ENCODE results near the gene FERMT2. TPM values are rescaled to one million over a fixed set of nuclear protein-coding genes. Genes with fewer than 3 reads are reported as not detected.

FERMT2 gene
- total and polyA plus RNA-seq, 9 of the 15 experiments (the other 6 are each of a cell fraction or from before 2014, with no cell fraction given): 0.10 to 1.3 (median 0.40) TPM

DNA sequence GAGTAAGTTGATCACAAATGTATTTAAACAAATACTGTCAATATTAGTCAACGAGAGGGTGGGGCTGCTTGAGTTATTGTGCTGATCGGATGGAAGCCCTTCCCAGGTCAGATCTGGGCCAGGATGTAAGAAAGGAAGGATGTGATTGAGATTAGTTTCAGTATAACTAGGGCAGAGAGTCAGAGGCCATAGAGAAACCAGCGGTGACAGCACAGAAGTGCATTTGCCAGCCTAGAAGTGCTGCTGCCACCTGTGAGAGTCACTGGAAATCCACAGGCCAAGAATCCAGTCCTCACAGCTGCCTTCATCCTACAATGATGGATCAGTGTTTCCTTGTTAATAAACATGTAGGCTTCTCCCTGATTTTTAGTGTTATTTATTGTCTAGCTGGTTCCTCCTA lies 9.8 kb upstream of the FERMT2 start:
- POLR2A ChIA-PET: interaction anchor here (1.7 kb wide), 1 partner anchor 135 kb away, joined by 3 read pairs; no protein-coding TSS in a partner anchor
- Histone ChIP-seq H2AFZ (ENCODE audit: low read depth, low read length) (no peak overlapping the region), H3K4me1 (replicated peaks in 1 of 2; ENCODE audit: control insufficient read depth in 2 of 2, insufficient read depth in 2 of 2, low read length in 2 of 2) (no peaks in the 10 kb centered on the region), H3K4me2 (ENCODE audit: insufficient read depth, low read length) (no peak overlapping the region), H3K27ac (ENCODE audit: extremely low read depth, low read depth, low read length) (no peak overlapping the region), H3K36me3 (ENCODE audit: control insufficient read depth, insufficient read depth, low read length) (no peaks in the 10 kb centered on the region), H3K4me3 (no peak overlapping the region), H3K27me3 (ENCODE audit: control insufficient read depth in 2 of 2, insufficient read depth in 2 of 2, low read length in 2 of 2) (no peaks in the 10 kb centered on the region), H3K9me3 (replicated peaks; ENCODE audit: control insufficient read depth, insufficient read depth, low read depth, low read length) (no peaks in the 10 kb centered on the region), H3K9me1 (ENCODE audit: control insufficient read depth, insufficient read depth, low read length) (no peaks in the 10 kb centered on the region), H4K20me1 (replicated peaks; ENCODE audit: control insufficient read depth, insufficient read depth, low read length) (no peaks in the 10 kb centered on the region), H3K79me2 (ENCODE audit: control insufficient read depth, insufficient read depth, low read length) (no peaks in the 10 kb centered on the region), H3K9ac (ENCODE audit: insufficient read depth in 1 of 2, low read depth in 2 of 2, low read length in 2 of 2) (no peak overlapping the region)
- FAIRE-seq: no peak
- ATAC-seq: no peak
- CTCF ChIA-PET (ENCODE audit: low intra/inter-chr PET ratio): interaction anchor here (1.3 kb wide), 1 partner anchor 137 kb away, joined by 3 read pairs; no protein-coding TSS in a partner anchor
- no TSS peak for BruUV-seq (replicated peaks)
- WGBS (ENCODE audit: insufficient coverage, low coverage, missing lambda C conversion rate): 3% methylated on average over 3 of the region's 3 CpGs
- intact Hi-C loops (cut with micrococcal nuclease) (loop anchor here (5.0 to 10.0 kb wide), 3 partner anchors 138 to 356 kb away; no protein-coding TSS in a partner anchor), in situ Hi-C loops (cut with MboI) (no loop called here)
- DNase-seq (ENCODE audit: extremely low read depth in 1 of 4, low spot score in 3 of 4): no peak
- TF ChIP-seq, protein P1, sequence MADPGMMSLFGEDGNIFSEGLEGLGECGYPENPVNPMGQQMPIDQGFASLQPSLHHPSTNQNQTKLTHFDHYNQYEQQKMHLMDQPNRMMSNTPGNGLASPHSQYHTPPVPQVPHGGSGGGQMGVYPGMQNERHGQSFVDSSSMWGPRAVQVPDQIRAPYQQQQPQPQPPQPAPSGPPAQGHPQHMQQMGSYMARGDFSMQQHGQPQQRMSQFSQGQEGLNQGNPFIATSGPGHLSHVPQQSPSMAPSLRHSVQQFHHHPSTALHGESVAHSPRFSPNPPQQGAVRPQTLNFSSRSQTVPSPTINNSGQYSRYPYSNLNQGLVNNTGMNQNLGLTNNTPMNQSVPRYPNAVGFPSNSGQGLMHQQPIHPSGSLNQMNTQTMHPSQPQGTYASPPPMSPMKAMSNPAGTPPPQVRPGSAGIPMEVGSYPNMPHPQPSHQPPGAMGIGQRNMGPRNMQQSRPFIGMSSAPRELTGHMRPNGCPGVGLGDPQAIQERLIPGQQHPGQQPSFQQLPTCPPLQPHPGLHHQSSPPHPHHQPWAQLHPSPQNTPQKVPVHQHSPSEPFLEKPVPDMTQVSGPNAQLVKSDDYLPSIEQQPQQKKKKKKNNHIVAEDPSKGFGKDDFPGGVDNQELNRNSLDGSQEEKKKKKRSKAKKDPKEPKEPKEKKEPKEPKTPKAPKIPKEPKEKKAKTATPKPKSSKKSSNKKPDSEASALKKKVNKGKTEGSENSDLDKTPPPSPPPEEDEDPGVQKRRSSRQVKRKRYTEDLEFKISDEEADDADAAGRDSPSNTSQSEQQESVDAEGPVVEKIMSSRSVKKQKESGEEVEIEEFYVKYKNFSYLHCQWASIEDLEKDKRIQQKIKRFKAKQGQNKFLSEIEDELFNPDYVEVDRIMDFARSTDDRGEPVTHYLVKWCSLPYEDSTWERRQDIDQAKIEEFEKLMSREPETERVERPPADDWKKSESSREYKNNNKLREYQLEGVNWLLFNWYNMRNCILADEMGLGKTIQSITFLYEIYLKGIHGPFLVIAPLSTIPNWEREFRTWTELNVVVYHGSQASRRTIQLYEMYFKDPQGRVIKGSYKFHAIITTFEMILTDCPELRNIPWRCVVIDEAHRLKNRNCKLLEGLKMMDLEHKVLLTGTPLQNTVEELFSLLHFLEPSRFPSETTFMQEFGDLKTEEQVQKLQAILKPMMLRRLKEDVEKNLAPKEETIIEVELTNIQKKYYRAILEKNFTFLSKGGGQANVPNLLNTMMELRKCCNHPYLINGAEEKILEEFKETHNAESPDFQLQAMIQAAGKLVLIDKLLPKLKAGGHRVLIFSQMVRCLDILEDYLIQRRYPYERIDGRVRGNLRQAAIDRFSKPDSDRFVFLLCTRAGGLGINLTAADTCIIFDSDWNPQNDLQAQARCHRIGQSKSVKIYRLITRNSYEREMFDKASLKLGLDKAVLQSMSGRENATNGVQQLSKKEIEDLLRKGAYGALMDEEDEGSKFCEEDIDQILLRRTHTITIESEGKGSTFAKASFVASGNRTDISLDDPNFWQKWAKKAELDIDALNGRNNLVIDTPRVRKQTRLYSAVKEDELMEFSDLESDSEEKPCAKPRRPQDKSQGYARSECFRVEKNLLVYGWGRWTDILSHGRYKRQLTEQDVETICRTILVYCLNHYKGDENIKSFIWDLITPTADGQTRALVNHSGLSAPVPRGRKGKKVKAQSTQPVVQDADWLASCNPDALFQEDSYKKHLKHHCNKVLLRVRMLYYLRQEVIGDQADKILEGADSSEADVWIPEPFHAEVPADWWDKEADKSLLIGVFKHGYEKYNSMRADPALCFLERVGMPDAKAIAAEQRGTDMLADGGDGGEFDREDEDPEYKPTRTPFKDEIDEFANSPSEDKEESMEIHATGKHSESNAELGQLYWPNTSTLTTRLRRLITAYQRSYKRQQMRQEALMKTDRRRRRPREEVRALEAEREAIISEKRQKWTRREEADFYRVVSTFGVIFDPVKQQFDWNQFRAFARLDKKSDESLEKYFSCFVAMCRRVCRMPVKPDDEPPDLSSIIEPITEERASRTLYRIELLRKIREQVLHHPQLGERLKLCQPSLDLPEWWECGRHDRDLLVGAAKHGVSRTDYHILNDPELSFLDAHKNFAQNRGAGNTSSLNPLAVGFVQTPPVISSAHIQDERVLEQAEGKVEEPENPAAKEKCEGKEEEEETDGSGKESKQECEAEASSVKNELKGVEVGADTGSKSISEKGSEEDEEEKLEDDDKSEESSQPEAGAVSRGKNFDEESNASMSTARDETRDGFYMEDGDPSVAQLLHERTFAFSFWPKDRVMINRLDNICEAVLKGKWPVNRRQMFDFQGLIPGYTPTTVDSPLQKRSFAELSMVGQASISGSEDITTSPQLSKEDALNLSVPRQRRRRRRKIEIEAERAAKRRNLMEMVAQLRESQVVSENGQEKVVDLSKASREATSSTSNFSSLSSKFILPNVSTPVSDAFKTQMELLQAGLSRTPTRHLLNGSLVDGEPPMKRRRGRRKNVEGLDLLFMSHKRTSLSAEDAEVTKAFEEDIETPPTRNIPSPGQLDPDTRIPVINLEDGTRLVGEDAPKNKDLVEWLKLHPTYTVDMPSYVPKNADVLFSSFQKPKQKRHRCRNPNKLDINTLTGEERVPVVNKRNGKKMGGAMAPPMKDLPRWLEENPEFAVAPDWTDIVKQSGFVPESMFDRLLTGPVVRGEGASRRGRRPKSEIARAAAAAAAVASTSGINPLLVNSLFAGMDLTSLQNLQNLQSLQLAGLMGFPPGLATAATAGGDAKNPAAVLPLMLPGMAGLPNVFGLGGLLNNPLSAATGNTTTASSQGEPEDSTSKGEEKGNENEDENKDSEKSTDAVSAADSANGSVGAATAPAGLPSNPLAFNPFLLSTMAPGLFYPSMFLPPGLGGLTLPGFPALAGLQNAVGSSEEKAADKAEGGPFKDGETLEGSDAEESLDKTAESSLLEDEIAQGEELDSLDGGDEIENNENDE (IDR thresholded peaks at IDR 0.05; ENCODE audit: low read depth, low read length): no peak
- TF ChIP-seq, protein P2, sequence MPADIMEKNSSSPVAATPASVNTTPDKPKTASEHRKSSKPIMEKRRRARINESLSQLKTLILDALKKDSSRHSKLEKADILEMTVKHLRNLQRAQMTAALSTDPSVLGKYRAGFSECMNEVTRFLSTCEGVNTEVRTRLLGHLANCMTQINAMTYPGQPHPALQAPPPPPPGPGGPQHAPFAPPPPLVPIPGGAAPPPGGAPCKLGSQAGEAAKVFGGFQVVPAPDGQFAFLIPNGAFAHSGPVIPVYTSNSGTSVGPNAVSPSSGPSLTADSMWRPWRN (IDR thresholded peaks at IDR 0.05; ENCODE audit: low read depth): no peak
- no peak for TF ChIP-seq SIN3A (IDR thresholded peaks at IDR 0.05; ENCODE audit: borderline replicate concordance in 2 of 2, control insufficient read depth in 1 of 2, low read depth in 2 of 2, low read length in 2 of 2)
- TF ChIP-seq CHD2 (IDR thresholded peaks at IDR 0.05; ENCODE audit: low read depth, low read length): no peak
- TF ChIP-seq, protein P3, sequence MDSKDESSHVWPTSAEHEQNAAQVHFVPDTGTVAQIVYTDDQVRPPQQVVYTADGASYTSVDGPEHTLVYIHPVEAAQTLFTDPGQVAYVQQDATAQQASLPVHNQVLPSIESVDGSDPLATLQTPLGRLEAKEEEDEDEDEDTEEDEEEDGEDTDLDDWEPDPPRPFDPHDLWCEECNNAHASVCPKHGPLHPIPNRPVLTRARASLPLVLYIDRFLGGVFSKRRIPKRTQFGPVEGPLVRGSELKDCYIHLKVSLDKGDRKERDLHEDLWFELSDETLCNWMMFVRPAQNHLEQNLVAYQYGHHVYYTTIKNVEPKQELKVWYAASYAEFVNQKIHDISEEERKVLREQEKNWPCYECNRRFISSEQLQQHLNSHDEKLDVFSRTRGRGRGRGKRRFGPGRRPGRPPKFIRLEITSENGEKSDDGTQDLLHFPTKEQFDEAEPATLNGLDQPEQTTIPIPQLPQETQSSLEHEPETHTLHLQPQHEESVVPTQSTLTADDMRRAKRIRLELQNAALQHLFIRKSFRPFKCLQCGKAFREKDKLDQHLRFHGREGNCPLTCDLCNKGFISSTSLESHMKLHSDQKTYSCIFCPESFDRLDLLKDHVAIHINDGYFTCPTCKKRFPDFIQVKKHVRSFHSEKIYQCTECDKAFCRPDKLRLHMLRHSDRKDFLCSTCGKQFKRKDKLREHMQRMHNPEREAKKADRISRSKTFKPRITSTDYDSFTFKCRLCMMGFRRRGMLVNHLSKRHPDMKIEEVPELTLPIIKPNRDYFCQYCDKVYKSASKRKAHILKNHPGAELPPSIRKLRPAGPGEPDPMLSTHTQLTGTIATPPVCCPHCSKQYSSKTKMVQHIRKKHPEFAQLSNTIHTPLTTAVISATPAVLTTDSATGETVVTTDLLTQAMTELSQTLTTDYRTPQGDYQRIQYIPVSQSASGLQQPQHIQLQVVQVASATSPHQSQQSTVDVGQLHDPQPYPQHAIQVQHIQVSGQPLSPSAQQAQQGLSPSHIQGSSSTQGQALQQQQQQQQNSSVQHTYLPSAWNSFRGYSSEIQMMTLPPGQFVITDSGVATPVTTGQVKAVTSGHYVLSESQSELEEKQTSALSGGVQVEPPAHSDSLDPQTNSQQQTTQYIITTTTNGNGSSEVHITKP (IDR thresholded peaks at IDR 0.05; ENCODE audit: partially characterized antibody): no peak

All from K562 (cell line).